ENCODE results near the gene TTC7B.

Gene TTC7B

GRCh38 chr14:90773196-90773486 is 43.1 kb downstream of the TTC7B start:
- DNase-seq = no peak

GRCh38 chr14:90767899-90768298 is 48.3 kb downstream of the TTC7B start:
- DNase-seq = no peak

GRCh38 chr14:90760591-90761316 is 55.5 kb downstream of the TTC7B start:
- DNase-seq = peak; percentile 58

- DNase-seq = no peak
Observed at GRCh38 chr14:90760078-90760444, 56.2 kb downstream of the TTC7B start.

GRCh38 chr14:90759370-90760077 is 56.7 kb downstream of the TTC7B start:
- DNase-seq = peak; percentile 69

- no peak for DNase-seq
Observed at GRCh38 chr14:90758959-90759358, 57.3 kb downstream of the TTC7B start.

- peak; percentile 86 for DNase-seq
Observed at GRCh38 chr14:90758028-90758889, 58.0 kb downstream of the TTC7B start.

- no peak for DNase-seq
Observed at GRCh38 chr14:90757452-90757851, 58.8 kb downstream of the TTC7B start.

GRCh38 chr14:90756755-90757345 is 59.4 kb downstream of the TTC7B start:
- no peak for DNase-seq

GRCh38 chr14:90755661-90756304 is 60.4 kb downstream of the TTC7B start:
- DNase-seq = peak; percentile 14

- DNase-seq = no peak
Observed at GRCh38 chr14:90753456-90754005, 62.7 kb downstream of the TTC7B start.

- DNase-seq = no peak
Observed at GRCh38 chr14:90750701-90751100, 65.5 kb downstream of the TTC7B start.

GRCh38 chr14:90750191-90750590 is 66.0 kb downstream of the TTC7B start:
- no peak for DNase-seq

- no peak for DNase-seq
Observed at GRCh38 chr14:90747909-90748308, 68.3 kb downstream of the TTC7B start.

GRCh38 chr14:90743826-90744225 is 72.4 kb downstream of the TTC7B start:
- no peak for DNase-seq

GRCh38 chr14:90743425-90743824 is 72.8 kb downstream of the TTC7B start:
- DNase-seq = no peak

GRCh38 chr14:90742729-90743128 is 73.5 kb downstream of the TTC7B start:
- no peak for DNase-seq

- DNase-seq = no peak
Observed at GRCh38 chr14:90742252-90742651, 74.0 kb downstream of the TTC7B start.

- DNase-seq = no peak
Observed at GRCh38 chr14:90741682-90741946, 74.6 kb downstream of the TTC7B start.

- DNase-seq = no peak
Observed at GRCh38 chr14:90740946-90741681, 75.1 kb downstream of the TTC7B start.

GRCh38 chr14:90740081-90740480 is 76.1 kb downstream of the TTC7B start:
- no peak for DNase-seq

Data from NCI-H2171 treated with DMSO at 0.1 percent for 48 hours (cell line).